Astrocyte of the spinal cord (primary cell): ENCODE measurements around the gene GCSAML.

ENCODE experiments used
- DNase-seq: peaks from one replicate; pipeline ENCODE4 v3.0.0; 2011; ENCODE audit warnings: low read depth, low spot score
- H3K4me3 ChIP-seq: 2 replicates; pipeline ENCODE4 v1.5.1; 2011; ENCODE audit warnings: low read depth, mild to moderate bottlenecking, low read length, moderate library complexity
- in situ Hi-C: cut with HindIII; loops from 2 replicates; pipeline ENCODE4 v1.10.0; 2017; ENCODE audit warnings: low sequenced_read_pairs
- TF ChIP-seq, protein P1 (sequence below): IDR thresholded peaks from 2 replicates; pipeline ENCODE4 v1.5.1; 2012; ENCODE audit warnings: low read depth, mild to moderate bottlenecking, low read length, inconsistent platforms

GCSAML gene

DNA sequence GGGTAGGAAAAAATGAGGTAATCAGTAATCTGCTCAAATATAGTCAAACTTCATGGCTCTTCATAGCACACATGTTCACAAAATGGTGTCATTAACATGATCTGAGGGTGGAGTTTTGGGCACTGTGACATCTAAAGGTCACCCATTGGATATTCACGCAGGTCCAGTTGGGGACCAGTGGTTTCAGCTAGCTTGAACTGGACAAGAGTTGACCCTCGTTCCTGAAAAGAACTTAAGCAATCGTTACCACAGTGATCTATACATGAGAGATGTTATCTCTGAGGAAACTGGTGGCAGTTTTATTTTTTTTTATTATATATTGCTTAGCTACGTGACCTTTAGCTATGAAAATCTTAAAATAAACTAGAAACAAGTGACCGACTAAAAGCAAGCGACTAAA, 9.7 kb upstream of the GCSAML start:
- DNase-seq, result no peak
- in situ Hi-C loops, result no loop called here
- H3K4me3 ChIP-seq, result no peak overlapping the region
- TF ChIP-seq, protein P1, sequence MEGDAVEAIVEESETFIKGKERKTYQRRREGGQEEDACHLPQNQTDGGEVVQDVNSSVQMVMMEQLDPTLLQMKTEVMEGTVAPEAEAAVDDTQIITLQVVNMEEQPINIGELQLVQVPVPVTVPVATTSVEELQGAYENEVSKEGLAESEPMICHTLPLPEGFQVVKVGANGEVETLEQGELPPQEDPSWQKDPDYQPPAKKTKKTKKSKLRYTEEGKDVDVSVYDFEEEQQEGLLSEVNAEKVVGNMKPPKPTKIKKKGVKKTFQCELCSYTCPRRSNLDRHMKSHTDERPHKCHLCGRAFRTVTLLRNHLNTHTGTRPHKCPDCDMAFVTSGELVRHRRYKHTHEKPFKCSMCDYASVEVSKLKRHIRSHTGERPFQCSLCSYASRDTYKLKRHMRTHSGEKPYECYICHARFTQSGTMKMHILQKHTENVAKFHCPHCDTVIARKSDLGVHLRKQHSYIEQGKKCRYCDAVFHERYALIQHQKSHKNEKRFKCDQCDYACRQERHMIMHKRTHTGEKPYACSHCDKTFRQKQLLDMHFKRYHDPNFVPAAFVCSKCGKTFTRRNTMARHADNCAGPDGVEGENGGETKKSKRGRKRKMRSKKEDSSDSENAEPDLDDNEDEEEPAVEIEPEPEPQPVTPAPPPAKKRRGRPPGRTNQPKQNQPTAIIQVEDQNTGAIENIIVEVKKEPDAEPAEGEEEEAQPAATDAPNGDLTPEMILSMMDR, result no peak

DNA sequence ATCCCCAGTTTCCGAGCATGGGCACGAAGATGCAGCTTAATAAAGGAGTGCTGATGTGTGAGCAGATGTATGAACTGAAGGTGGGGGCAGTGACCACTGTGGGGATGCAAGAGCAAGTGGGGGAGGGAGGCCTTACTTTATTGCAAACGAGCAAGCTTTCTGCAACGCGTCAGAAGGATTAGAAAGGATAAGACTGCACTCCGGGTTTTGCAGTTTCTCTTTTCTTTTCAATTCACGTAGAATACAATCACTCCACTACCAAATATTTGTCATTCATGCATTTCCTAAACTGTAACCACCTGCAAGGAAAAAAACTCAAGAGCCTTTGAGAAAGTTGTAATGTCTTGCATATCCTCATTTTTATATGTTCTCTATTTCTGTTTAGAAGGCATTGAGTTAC, 8.4 kb upstream of the GCSAML start:
- TF ChIP-seq, protein P1, result no peak
- no peak for DNase-seq
- in situ Hi-C loops, result no loop called here
- no peak overlapping the region for H3K4me3 ChIP-seq

DNA sequence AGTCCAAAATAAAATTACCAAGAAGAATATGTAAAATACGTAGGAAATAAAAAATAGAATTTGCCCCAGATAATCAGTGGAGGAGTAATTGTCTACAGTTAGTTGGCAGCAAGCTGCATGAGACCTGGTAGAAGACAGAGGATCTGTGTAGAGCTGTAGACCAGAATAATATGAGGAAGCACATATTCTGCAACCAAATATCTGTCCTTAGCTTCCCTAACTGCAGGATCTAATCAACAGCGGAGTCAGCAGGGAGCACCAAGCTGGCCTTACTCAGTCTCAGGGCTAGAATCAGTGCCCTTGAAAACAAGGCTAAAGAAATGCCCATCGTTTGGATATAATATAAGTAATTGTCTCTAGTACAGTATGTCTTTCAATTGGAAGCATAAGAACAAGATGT, 6.1 kb upstream of the GCSAML start:
- H3K4me3 ChIP-seq, result no peak overlapping the region
- DNase-seq, result no peak
- in situ Hi-C loops, result no loop called here
- TF ChIP-seq, protein P1, result no peak

DNA sequence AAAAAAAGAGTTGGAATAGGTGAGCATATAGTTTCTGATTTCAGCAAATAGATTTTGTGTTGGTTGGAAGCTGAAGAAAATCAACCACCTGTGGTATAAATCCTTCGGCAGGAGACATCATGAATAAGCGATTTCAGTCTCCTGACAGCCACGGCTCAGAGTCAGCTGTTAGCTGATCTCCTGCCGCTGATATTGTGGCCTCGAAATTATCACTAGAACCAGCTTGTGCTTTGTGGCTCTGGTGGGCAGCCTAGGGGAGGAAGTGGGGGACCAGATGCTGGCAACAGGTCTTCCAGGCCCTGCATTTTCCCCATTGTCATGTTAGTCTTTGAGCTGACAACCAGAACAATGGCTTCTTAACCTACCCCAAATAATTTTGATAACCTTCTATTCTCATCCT, 842 bp upstream of the GCSAML start:
- DNase-seq, result no peak
- H3K4me3 ChIP-seq, result no peak overlapping the region
- in situ Hi-C loops, result no loop called here
- TF ChIP-seq, protein P1, result no peak

DNA sequence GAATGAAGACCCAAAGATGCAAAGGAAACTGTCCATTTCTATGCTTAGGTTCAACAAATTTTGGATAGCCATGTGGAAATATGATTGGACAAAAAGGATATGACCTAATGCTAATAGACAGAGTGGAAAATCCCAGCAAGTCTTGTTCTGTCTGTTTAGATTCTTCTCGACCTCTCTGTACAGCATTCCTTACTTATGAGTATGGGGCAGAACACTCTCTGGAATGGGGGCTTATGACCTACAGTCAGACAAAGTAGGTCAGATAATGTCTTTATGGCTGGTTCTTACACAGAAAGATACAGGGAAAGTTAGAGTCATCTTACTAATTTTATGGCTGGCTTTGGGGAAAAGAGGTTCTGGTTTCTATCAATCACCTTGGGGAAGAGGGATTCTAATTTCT, 2.8 kb downstream of the GCSAML start:
- DNase-seq, result peak; percentile 8
- H3K4me3 ChIP-seq, result no peak overlapping the region
- TF ChIP-seq, protein P1, result no peak
- in situ Hi-C loops, result no loop called here

DNA sequence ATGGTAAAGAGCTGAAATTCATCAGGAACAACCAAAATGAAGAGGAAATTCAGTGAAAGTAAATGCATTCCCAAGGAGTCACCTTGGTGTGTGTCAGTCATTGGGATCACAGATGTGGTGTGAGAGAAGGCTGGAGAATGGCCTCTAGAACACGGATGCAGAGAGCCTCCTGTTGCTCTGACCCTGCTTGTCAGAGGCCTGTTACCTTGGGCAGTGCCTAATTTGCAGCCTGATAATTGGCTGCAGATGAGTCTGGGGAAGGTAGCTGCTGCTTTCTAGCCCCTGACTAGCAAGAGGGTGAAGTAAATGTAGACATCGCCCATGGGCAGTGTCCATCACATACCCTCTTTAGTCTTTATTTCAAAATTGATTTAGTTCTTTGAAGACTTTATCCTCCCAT, 3.3 kb downstream of the GCSAML start:
- TF ChIP-seq, protein P1, result no peak
- DNase-seq, result no peak
- in situ Hi-C loops, result no loop called here
- H3K4me3 ChIP-seq, result no peak overlapping the region

DNA sequence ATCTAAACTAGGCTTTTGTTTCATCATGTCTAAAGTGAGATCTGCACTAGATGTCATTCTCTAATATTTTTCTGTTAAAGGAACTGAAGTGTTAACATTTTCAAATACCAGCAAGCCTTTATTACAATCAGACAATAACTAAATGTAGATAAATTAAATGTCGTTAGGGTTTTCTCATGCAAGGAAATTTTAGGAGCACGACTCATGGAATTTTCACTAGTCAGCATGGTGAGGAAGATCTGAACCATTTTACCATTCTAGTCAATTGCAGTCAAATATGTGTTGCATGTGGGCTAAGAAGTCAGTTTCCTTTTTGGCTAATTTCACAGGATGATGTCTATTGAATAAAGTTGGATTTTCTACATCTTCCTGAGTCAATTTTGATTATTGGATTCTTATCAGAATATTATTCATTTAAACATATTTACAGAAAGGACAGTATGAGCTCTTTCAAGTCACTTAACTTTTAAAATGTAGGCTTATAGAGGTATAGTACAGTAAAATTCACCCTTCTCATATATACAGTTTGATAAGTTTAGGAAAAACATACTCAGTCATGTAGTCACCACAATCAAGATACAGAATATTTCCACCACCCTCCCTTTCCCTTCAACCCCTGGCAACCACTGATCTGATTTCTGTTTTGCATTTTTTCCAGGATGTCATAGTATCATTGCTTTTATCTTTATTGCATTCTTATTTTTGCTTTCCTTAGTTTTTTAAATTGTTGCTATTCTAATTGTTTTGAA, 9.2 kb downstream of the GCSAML start:
- H3K4me3 ChIP-seq, result no peak overlapping the region
- in situ Hi-C loops, result no loop called here
- DNase-seq, result no peak
- TF ChIP-seq, protein P1, result no peak
